ENCODE data around the gene RUSC1. TPM values are rescaled to one million over a fixed set of nuclear protein-coding genes. Genes with fewer than 3 reads are reported as not detected.
A peak's percentile ranks its signal among the peaks of the same experiment; 100 is the strongest.

The RUSC1 gene
- 18.6 and 21.0 TPM in 2 replicates for total RNA-seq (2014; rRNA removed; shearing (Covaris generic))

GRCh38 chr1:155320661-155321617 is at the start of gene RUSC1:
RUSC1 (plus strand) TSS chr1:155320894; CDS start chr1:155321774, 880 bp downstream.
- Histone ChIP-seq H3K27ac (no peak within 1 kb of the TSS), H3K36me3 (0 out of 2 replicates have a peak, but pooled peaks cover 1% of the 10 kb centered on the region), H3K4me1 (no peaks in the 10 kb centered on the region), H3K9me3 (replicated peaks) (no peaks in the 10 kb centered on the region), H3K27me3 (no peaks in the 10 kb centered on the region), H3K4me3 (no peak within 1 kb of the TSS)
- DNase-seq, result no peak

GRCh38 chr1:155272466-155273342 is 48.0 kb upstream of the RUSC1 start:
- Histone ChIP-seq H3K4me3 (peak overlapping the region; percentile 68), H3K27me3 (no peaks in the 10 kb centered on the region), H3K9me3 (replicated peaks) (no peaks in the 10 kb centered on the region), H3K27ac (peak overlapping the region; percentile 72), H3K4me1 (peaks cover 8% of the 10 kb centered on the region; the same call in 1 of the 2 replicates), H3K36me3 (peaks cover 37% of the 10 kb centered on the region)
- peak; percentile 61 to 65 for DNase-seq

DNA sequence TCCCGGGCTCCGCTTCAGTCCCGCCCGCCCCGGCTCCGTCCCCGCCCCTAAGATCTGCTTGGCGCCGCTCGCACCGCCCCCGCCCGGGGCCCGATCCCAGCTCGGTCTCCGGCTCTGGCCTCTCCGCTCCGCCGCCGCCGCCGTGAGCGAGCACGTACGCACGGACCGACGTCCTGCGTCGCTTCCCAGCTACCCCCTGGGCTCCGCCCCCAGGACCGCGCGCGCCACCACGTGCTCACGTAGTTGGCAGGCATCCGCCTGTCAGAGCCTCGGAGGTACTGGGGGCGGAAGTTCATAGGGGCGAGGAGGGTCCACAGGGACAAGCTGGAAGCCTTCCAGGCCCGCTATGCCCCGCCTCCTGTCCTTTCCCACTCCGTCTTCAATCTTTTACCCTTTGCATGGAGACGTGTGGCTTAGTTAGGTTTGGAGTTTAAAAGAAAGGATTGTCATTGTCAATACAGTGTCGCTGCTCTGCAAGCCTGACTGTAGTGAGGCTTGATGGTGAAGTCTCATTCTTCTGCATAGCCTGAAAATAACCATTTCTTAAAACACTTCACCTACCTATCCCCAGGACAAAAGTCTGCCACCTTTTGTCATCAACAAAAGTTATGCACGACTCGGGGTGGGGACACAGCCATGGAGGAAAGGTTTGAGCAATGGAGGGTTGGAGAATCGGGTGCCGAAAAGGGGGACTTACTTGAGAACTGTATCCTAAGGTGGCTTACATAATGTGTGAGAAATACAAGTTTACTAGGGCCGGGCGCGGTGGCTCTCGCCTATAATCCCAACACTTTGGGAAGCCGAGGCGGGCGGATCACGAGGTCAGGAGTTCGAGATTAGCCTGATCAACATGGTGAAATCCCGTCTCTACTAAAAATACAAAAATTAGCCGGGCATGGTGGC is 47.1 kb upstream of the RUSC1 start, which contains the start of gene CLK2:
Gene CLK2, minus strand, starts transcription at position 162 of the 903 bp plus-strand sequence. CDS start 2,527 bp downstream, outside the sequence.
- H3K4me1 ChIP-seq, result peaks cover 11% of the 10 kb centered on the region
- peak; percentile 97 to 98 for DNase-seq
- peaks cover 29% of the 10 kb centered on the region for H3K36me3 ChIP-seq
- no peaks in the 10 kb centered on the region for H3K27me3 ChIP-seq
- H3K9me3 ChIP-seq (replicated peaks), result no peaks in the 10 kb centered on the region
- peak within 1 kb of the TSS; percentile 72 for H3K27ac ChIP-seq
- H3K4me3 ChIP-seq, result peak within 1 kb of the TSS; percentile 68

- H3K27ac ChIP-seq, result no peak within 1 kb of the TSS
Observed at GRCh38 chr1:155277070-155277901, 43.4 kb upstream of the RUSC1 start, which contains the start of gene HCN3. HCN3 (plus strand) TSS chr1:155277463; CDS start chr1:155277591, 128 bp downstream.

GRCh38 chr1:155277902-155278688 is 42.6 kb upstream of the RUSC1 start:
- H3K27ac ChIP-seq, result no peak overlapping the region
- peak; percentile 65 for DNase-seq

More at GRCh38 chr1:155277070-155277901, 43.4 kb upstream of the RUSC1 start, which contains the start of gene HCN3:
- Histone ChIP-seq H3K4me3 (peak within 1 kb of the TSS; percentile 68), H3K4me1 (peaks cover 8% of the 10 kb centered on the region), H3K36me3 (peaks cover under 1% of the 10 kb centered on the region; the same call in 1 of the 2 replicates), H3K27me3 (no peaks in the 10 kb centered on the region), H3K9me3 (replicated peaks) (no peaks in the 10 kb centered on the region)
- peak; percentile 98 to 99 for DNase-seq

DNA sequence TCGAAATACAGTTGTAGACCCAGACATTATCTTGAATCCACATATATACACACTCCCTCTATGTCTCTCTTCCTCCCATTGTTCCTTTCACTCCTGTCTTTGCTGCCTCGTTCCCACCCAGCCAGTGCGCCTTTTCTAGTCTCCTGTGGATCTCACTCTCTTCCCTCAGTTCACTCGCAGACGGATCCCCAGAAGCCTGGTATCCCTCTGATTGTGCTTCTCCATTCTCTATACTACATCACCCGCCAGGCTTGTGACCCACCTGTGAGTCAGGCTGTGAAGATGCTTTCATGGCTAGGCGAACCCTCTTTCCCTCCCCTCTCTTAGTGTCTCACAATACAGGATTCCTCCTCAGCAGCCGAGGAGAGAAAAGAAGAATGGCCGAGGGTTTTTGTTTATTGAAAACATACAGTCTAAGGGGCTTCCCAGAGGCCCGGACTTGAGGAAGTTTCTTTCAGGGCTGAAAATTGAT is 42.0 kb upstream of the RUSC1 start:
- Histone ChIP-seq H3K4me3 (no peak overlapping the region), H3K9me3 (replicated peaks) (no peaks in the 10 kb centered on the region), H3K27me3 (no peaks in the 10 kb centered on the region), H3K27ac (no peak overlapping the region), H3K36me3 (no peaks in the 10 kb centered on the region), H3K4me1 (peaks cover 5% of the 10 kb centered on the region; the same call in 1 of the 2 replicates)
- no peak for DNase-seq

More at GRCh38 chr1:155277902-155278688, 42.6 kb upstream of the RUSC1 start:
- Histone ChIP-seq H3K4me1 (peaks cover 5% of the 10 kb centered on the region; the same call in 1 of the 2 replicates), H3K9me3 (replicated peaks) (no peaks in the 10 kb centered on the region), H3K4me3 (peak overlapping the region; percentile 68), H3K27me3 (no peaks in the 10 kb centered on the region), H3K36me3 (no peaks in the 10 kb centered on the region)

DNA sequence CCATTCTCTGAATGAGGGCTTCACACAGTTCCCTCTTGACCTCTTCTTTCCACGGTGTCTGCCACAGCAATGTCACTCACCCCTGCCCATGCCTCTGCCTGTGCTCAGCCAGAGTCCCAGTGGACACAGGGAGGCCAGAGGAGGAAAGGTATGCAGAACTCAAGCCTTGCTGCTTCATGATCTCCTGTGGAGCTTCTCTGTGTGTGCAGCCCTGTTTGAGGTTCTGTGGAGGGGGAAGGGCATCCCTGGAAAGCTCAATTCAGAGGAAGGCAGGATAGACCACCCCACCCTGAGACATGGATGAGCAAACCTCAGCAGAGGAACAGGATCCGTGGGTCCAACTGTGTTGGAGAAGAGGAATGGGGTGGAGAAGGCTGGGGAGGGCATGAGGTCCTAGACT is 41.4 kb upstream of the RUSC1 start:
- Histone ChIP-seq H3K4me1 (peaks cover 5% of the 10 kb centered on the region; the same call in 1 of the 2 replicates), H3K36me3 (no peaks in the 10 kb centered on the region), H3K27me3 (no peaks in the 10 kb centered on the region), H3K27ac (no peak overlapping the region), H3K4me3 (no peak overlapping the region), H3K9me3 (replicated peaks) (no peaks in the 10 kb centered on the region)
- DNase-seq, result no peak

- Histone ChIP-seq H3K27ac (no peak overlapping the region), H3K36me3 (no peaks in the 10 kb centered on the region), H3K4me3 (no peak overlapping the region), H3K27me3 (no peaks in the 10 kb centered on the region), H3K9me3 (replicated peaks) (no peaks in the 10 kb centered on the region), H3K4me1 (peaks cover 3% of the 10 kb centered on the region; the same call in 1 of the 2 replicates)
- DNase-seq, result no peak
Observed at GRCh38 chr1:155282488-155283091, 38.1 kb upstream of the RUSC1 start.

DNA sequence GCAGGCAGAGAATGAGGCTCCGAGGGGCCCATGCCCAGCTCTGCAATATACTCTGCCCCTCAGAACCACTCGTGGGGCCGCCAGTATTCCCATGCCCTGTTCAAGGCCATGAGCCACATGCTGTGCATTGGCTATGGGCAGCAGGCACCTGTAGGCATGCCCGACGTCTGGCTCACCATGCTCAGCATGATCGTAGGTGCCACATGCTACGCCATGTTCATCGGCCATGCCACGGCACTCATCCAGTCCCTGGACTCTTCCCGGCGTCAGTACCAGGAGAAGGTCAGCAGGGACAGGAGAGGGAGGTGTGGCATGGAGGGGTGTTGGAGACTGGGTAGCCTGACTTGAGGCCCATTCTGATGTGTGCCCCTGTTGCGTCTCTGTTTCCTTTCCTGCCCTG is 36.2 kb upstream of the RUSC1 start:
- H3K36me3 ChIP-seq, result no peaks in the 10 kb centered on the region
- no peak overlapping the region for H3K27ac ChIP-seq
- no peak for DNase-seq
- H3K4me1 ChIP-seq, result no peaks in the 10 kb centered on the region
- H3K9me3 ChIP-seq (replicated peaks), result no peaks in the 10 kb centered on the region
- no peak overlapping the region for H3K4me3 ChIP-seq
- no peaks in the 10 kb centered on the region for H3K27me3 ChIP-seq

GRCh38 chr1:155285063-155285462 is 35.6 kb upstream of the RUSC1 start:
- Histone ChIP-seq H3K4me1 (no peaks in the 10 kb centered on the region), H3K4me3 (no peak overlapping the region), H3K27ac (no peak overlapping the region), H3K9me3 (replicated peaks) (no peaks in the 10 kb centered on the region), H3K36me3 (no peaks in the 10 kb centered on the region), H3K27me3 (no peaks in the 10 kb centered on the region)
- DNase-seq, result no peak

GRCh38 chr1:155285631-155286044 is 35.1 kb upstream of the RUSC1 start:
- Histone ChIP-seq H3K4me1 (no peaks in the 10 kb centered on the region), H3K27ac (no peak overlapping the region), H3K27me3 (no peaks in the 10 kb centered on the region), H3K4me3 (no peak overlapping the region), H3K36me3 (no peaks in the 10 kb centered on the region), H3K9me3 (replicated peaks) (no peaks in the 10 kb centered on the region)
- no peak for DNase-seq

GRCh38 chr1:155286544-155286943 is 34.1 kb upstream of the RUSC1 start:
- H3K4me1 ChIP-seq, result no peaks in the 10 kb centered on the region
- H3K36me3 ChIP-seq, result no peaks in the 10 kb centered on the region
- H3K4me3 ChIP-seq, result no peak overlapping the region
- no peaks in the 10 kb centered on the region for H3K27me3 ChIP-seq
- DNase-seq, result no peak
- no peak overlapping the region for H3K27ac ChIP-seq
- H3K9me3 ChIP-seq (replicated peaks), result no peaks in the 10 kb centered on the region
